ENCODE data around the gene PRPF6. TPM values are rescaled to one million over a fixed set of nuclear protein-coding genes. Genes with fewer than 3 reads are reported as not detected.
"Not testable (repeated sequence)": the region's sequence is repeated elsewhere in the genome, so short reads cannot be mapped to it uniquely, and the experiment has no call there.

Gene PRPF6
- total RNA-seq, 2 experiments from 2014 or later = 62.3 to 63.1 TPM

DNA sequence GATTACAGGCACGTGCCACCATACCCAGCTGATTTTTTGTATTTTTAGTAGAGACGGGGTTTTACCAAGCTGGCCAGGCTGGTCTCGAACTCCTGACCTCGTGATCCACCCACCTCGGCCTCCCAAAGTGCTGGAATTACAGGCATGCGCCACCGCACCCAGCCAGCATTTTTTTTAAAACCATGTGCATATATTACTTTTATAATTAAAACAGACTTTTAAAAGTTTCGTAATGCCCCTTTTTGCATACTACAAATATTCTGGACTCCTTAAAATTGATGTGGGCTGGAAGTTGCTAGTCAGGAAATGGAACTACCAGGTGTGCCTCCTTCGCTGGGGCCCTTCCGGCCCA, 9.0 kb upstream of the PRPF6 start:
- not testable (repeated sequence) for H3K9me3 Mint-ChIP-seq

DNA sequence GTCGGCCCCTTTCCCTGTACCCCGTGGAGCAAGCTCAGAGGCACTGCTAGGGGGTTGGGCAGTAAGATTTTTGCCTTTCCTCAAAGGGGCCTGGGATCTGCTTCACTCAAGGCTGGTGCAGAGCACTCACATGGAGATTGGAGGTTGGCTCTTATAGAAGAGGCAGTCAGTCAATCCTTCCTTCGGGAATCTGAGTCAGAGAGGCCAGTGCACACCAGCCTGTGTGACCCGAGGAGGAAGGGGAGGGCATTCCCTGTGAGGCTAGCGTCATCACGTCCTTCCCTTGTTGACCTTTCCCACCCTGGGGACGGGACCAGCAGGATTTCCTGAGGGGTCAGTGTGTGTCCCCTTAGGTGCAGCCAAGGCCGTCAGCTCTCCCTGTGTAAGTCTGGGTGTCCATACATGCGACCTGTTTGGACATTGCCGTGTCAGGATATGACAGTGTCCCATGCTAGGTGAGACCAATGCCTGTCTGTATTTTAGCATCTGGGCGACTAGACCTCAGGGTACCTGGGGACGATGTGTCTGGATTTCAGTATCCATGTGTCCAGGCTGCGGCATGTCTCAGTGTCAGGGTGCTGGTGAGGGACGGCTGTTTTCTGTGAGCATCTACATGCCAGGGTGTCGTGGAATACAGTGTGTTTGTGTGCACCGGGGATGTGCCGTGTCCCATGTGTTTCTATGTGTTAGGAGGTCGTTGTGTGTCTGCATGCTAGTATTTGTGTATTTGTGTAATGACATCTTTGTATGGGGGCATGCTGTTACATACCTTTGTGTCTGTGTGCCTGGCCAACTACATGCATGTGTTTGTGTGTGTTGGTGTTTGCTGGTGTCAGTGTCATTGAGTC, 8.4 kb upstream of the PRPF6 start:
- intact Hi-C loops (cut with micrococcal nuclease) = loop anchor here (5.0 to 10.0 kb wide), 3 partner anchors 185 to 338 kb away; partner anchors contain the start of genes LIME1 and SLC2A4RG
- DNase-seq = no peak
- H3K4me3 Mint-ChIP-seq = no peak overlapping the region
- POLR2A ChIA-PET = no interaction called here
- H3K36me3 Mint-ChIP-seq = peaks cover 25% of the 10 kb centered on the region
- CTCF ChIA-PET = interaction anchor here (0.9 to 2.8 kb wide), 7 partner anchors 11 to 476 kb away, joined by 3 to 18 read pairs (median 5); partner anchors contain the start of genes PTK6 and TPD52L2
- H3K4me1 Mint-ChIP-seq (ENCODE audit: low read depth) = peaks cover 34% of the 10 kb centered on the region
- no peaks in the 10 kb centered on the region for H3K9me3 Mint-ChIP-seq
- H3K27ac Mint-ChIP-seq = no peak overlapping the region
- no peaks in the 10 kb centered on the region for H3K27me3 Mint-ChIP-seq

More for the DNA sequence above, 9.0 kb upstream of the PRPF6 start:
- CTCF ChIA-PET = interaction anchor here (0.7 kb wide), 1 partner anchor 90 kb away, joined by 3 read pairs; no protein-coding TSS in a partner anchor
- DNase-seq, H3K4me3 Mint-ChIP-seq, H3K27me3 Mint-ChIP-seq, POLR2A ChIA-PET, H3K27ac Mint-ChIP-seq: not testable (repeated sequence)
- Mint-ChIP-seq H3K36me3 (peaks cover 20% of the 10 kb centered on the region), H3K4me1 (ENCODE audit: low read depth) (peaks cover 28% of the 10 kb centered on the region)
- intact Hi-C loops (cut with micrococcal nuclease) = loop anchor here (5.0 to 10.0 kb wide), 3 partner anchors 185 to 337 kb away; partner anchors contain the start of genes LIME1 and SLC2A4RG

DNA sequence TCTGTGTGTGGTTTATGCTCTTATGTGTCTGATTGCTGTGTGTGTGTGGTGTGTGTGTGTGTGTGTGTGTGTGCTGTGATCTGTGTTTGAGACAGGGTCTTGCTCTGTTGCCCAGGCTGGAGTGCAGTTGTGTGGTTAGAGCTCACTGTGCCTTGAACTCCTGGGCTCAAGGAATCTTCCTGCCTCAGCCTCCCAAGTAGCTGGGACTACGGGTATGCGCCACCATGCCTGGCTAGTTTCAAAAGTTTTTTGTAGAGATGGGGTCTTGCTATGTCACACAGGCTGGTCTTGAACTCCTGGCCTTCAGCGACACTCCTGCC, 7.8 kb upstream of the PRPF6 start:
- intact Hi-C loops (cut with micrococcal nuclease) = loop anchor here (5.0 to 10.0 kb wide), 3 partner anchors 186 to 338 kb away; partner anchors contain the start of genes LIME1 and SLC2A4RG
- H3K27me3 Mint-ChIP-seq = no peaks in the 10 kb centered on the region
- no peak overlapping the region for H3K27ac Mint-ChIP-seq
- no peak for DNase-seq
- peaks cover 25% of the 10 kb centered on the region for H3K36me3 Mint-ChIP-seq
- CTCF ChIA-PET = interaction anchor here (0.6 to 2.8 kb wide), 18 partner anchors 9 to 477 kb away, joined by 3 to 18 read pairs (median 5); partner anchors contain the start of genes PTK6 and TPD52L2
- peaks cover 39% of the 10 kb centered on the region for H3K4me1 Mint-ChIP-seq (ENCODE audit: low read depth)
- POLR2A ChIA-PET = no interaction called here
- H3K4me3 Mint-ChIP-seq = no peak overlapping the region
- H3K9me3 Mint-ChIP-seq = no peaks in the 10 kb centered on the region

DNA sequence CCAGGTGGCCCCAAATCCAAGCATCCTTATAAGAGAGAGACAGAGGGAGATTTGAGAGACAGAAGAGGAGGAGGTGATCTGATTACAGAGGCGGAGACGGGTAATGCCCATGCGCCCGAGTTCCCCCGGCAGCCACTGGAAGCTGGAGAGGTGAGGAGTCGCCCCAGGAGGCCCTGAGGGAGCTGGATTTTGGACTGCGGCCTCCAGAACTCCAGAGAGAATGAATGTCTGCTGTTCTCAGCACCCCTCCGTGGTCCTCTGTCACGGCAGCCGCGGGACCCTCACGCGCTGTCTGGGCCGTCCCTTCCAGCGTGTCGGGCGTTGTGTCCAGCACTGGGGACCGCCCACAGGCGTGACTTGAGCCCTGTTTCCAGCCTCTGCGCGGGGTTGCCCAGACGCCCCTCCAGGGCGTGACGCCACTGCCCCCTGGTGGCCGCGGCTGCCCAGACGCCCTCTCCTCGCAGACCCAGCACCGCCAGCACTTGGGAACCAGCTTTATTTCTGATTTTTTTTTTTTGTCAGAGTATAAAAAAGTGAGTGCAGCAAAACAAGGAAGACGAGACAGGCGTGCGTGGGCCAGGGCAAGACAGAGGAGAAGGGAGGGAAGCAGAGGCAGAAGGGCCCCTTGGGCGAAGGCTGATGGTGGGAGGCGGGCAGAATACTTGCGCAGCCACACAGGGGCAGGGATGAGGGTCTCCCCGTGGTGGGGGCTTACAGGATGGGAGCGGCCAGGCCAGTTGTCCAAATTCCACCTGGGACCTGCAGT, 7.1 kb upstream of the PRPF6 start:
- peak; percentile 83 for DNase-seq
- CTCF ChIA-PET = interaction anchor here (0.6 to 2.8 kb wide), 28 partner anchors 10 to 477 kb away, joined by 3 to 18 read pairs (median 4); partner anchors contain the start of genes ARFRP1, PTK6, TPD52L2 and UCKL1

DNA sequence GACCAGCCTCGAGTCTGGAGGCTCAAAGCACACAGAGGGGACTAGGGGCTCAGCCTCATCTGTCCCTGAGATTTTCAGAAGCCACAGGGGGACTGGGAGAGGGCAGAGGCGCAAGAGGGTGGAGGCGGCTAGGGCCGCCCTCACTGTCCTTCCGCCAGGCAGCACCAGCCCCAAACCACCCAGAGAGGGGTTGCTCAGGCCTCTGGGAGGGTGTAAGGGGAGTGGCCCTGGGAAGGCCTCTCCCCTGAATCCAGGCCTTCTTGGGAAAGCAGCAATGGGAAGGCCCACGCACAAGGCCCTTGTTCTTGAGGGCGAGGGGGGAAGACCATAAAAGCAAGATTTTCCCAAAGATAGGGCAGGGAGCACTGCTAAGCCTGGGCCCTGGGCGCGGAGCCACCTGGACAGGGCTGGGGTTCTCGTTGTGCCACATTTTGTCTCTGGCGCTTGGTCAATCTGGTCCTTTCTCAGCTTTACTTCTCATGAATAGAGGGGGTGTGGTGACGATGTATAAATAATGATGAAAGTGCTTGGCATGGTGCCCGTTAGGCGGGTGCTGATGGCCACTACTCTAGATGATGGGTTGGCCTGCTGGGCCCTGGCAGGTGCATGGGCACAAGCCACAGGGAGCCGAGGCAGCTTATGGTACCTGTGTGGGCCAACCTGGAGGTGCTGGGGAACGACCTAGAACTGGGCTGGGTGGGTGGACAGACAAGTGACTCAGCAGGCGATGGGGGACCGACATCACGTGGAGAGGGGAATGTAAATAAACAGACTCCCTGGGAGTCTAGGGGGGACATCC, 6.3 kb upstream of the PRPF6 start:
- H3K27ac Mint-ChIP-seq = no peak overlapping the region
- peaks cover 34% of the 10 kb centered on the region for H3K4me1 Mint-ChIP-seq (ENCODE audit: low read depth)
- intact Hi-C loops (cut with micrococcal nuclease) = loop anchor here (5.0 to 10.0 kb wide), 3 partner anchors 187 to 340 kb away; partner anchors contain the start of genes LIME1 and SLC2A4RG
- H3K36me3 Mint-ChIP-seq = peaks cover 21% of the 10 kb centered on the region
- ChIA-PET CTCF (interaction anchor here (0.6 to 2.8 kb wide), 23 partner anchors 10 to 446 kb away, joined by 3 to 18 read pairs (median 5); partner anchors contain the start of genes ARFRP1, PTK6, TPD52L2 and UCKL1), POLR2A (interaction anchor here (0.6 kb wide), 1 partner anchor 225 kb away, joined by 3 read pairs; no protein-coding TSS in a partner anchor)
- H3K9me3 Mint-ChIP-seq = no peaks in the 10 kb centered on the region
- H3K27me3 Mint-ChIP-seq = no peaks in the 10 kb centered on the region
- no peak for DNase-seq
- H3K4me3 Mint-ChIP-seq = no peak overlapping the region

More for the DNA sequence above, 7.1 kb upstream of the PRPF6 start:
- Mint-ChIP-seq H3K4me3 (no peak overlapping the region), H3K27me3 (no peaks in the 10 kb centered on the region), H3K9me3 (no peaks in the 10 kb centered on the region), H3K27ac (peak overlapping the region; percentile 31), H3K4me1 (ENCODE audit: low read depth) (peaks cover 37% of the 10 kb centered on the region), H3K36me3 (peaks cover 24% of the 10 kb centered on the region)
- POLR2A ChIA-PET = interaction anchor here (0.6 kb wide), 2 partner anchors 46 to 224 kb away, joined by 3 read pairs; no protein-coding TSS in a partner anchor
- intact Hi-C loops (cut with micrococcal nuclease) = loop anchor here (5.0 to 10.0 kb wide), 3 partner anchors 187 to 339 kb away; partner anchors contain the start of genes LIME1 and SLC2A4RG

DNA sequence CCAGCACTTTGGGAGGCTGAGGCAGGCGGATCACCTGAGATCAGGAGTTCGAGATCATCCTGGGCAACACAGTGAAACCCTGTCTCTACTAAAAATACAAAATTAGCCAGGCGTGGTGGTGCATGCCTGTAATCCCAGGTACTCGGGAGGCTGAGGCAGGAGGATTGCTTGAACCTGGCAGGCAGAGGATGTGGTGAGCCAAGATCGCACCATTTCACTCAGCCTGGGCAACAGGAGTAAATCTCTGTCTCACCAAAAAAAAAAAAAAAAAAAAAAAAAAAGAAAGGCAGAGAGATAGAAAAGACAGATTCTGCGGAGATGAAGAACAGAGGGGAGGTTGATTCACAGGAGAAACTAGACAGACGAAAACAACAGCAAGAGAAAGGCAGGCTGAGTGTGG, 4.4 kb upstream of the PRPF6 start:
- DNase-seq, POLR2A ChIA-PET, H3K9me3 Mint-ChIP-seq, H3K4me3 Mint-ChIP-seq, H3K27me3 Mint-ChIP-seq: not testable (repeated sequence)
- intact Hi-C loops (cut with micrococcal nuclease) = loop anchor here (10.0 kb wide), 2 partner anchors 242 to 342 kb away; partner anchors contain the start of genes LIME1 and SLC2A4RG
- CTCF ChIA-PET = interaction anchor here (0.5 to 1.1 kb wide), 2 partner anchors 112 to 195 kb away, joined by 3 to 4 read pairs; partner anchors contain the start of gene TPD52L2
- peaks cover 47% of the 10 kb centered on the region for H3K4me1 Mint-ChIP-seq (ENCODE audit: low read depth)
- H3K36me3 Mint-ChIP-seq = peaks cover 24% of the 10 kb centered on the region
- peak overlapping the region; percentile 59 for H3K27ac Mint-ChIP-seq

DNA sequence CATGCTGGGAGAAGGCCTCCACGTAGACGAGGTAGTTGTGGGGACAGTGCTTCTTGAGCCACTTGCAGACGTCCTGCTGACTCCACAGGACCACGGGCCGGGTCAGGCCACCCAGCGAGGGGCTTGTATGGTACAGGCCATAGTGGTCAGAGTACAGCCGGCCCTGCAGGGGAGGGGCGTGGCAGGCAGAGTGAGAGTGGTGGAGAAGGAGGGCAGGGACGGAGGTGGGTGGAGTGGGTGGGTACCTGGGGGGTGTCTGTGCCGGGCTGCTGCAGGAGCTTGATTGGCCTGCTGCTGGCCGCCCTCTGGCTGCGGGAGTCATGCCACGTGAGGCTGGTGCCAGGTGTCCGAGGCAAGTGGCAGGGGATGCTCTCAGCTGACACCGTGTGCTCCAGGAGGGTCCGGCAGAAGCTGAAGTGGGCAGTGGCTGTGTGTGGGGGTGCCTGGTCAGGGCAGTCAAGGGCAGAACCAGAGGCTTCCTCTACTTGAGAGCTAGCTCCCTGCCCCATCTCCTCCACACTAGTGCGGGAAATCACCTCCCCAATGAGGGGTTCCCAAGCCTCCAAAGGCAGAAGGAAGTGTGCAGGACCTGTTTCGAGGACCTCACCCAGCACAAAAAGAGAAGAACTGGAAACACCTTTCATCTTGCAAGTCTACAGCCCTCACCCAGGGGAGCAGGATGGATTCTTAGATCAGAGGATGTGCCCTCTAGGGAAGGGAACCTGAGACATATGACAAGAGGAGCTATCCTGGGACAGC, 3.8 kb upstream of the PRPF6 start:
- peaks cover 24% of the 10 kb centered on the region for H3K36me3 Mint-ChIP-seq
- H3K4me3 Mint-ChIP-seq = peak overlapping the region; percentile 76
- no peaks in the 10 kb centered on the region for H3K27me3 Mint-ChIP-seq
- intact Hi-C loops (cut with micrococcal nuclease) = loop anchor here (1.0 to 10.0 kb wide), 3 partner anchors 85 to 342 kb away; partner anchors contain the start of genes LIME1 and SLC2A4RG
- DNase-seq = no peak
- H3K27ac Mint-ChIP-seq = peak overlapping the region; percentile 83
- ChIA-PET POLR2A (interaction anchor here (0.8 to 1.3 kb wide), 2 partner anchors 21 to 112 kb away, joined by 3 read pairs; partner anchors contain the start of genes TPD52L2 and UCKL1), CTCF (interaction anchor here (0.5 to 1.5 kb wide), 7 partner anchors 21 to 440 kb away, joined by 3 to 4 read pairs (median 3); partner anchors contain the start of genes PTK6, TPD52L2 and UCKL1)
- H3K9me3 Mint-ChIP-seq = no peaks in the 10 kb centered on the region
- peaks cover 52% of the 10 kb centered on the region for H3K4me1 Mint-ChIP-seq (ENCODE audit: low read depth)

DNA sequence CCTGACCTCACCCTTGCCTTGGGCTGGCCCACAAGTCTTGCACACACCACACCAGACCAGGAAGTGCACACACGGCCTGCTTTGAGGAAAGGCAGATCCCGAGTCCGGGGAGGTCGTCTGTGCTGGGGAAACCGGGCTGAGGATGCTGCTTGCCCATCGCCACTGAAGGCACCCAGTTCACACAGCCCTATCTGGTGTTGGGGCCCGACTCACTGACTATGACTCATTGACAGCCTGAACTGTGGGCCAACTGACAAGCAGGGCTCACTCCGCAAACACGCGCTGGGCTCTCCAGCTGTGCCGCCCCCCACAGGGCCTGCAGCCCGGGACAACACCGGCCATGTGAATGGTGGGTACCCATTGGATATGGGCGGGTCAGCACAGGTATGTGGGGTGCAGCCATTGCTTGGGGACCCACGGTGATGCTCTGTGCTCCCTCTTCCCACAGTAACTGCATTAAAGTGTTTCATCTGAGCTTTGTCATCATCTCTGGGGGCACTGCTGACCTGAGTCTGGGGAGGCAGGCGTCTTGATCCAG, 3.1 kb upstream of the PRPF6 start:
- H3K9me3 Mint-ChIP-seq = no peaks in the 10 kb centered on the region
- POLR2A ChIA-PET = interaction anchor here (0.8 to 1.3 kb wide), 2 partner anchors 21 to 113 kb away, joined by 3 read pairs; partner anchors contain the start of genes TPD52L2 and UCKL1
- H3K27ac Mint-ChIP-seq = peak overlapping the region; percentile 83
- CTCF ChIA-PET = interaction anchor here (0.6 to 1.5 kb wide), 6 partner anchors 21 to 440 kb away, joined by 3 to 4 read pairs (median 4); partner anchors contain the start of genes PTK6, TPD52L2 and UCKL1
- intact Hi-C loops (cut with micrococcal nuclease) = loop anchor here (1.0 to 10.0 kb wide), 4 partner anchors 81 to 343 kb away; partner anchors contain the start of genes LIME1 and SLC2A4RG
- peaks cover 29% of the 10 kb centered on the region for H3K36me3 Mint-ChIP-seq
- peaks cover 58% of the 10 kb centered on the region for H3K4me1 Mint-ChIP-seq (ENCODE audit: low read depth)
- peak overlapping the region; percentile 76 for H3K4me3 Mint-ChIP-seq
- DNase-seq = peak; percentile 79
- H3K27me3 Mint-ChIP-seq = no peaks in the 10 kb centered on the region

DNA sequence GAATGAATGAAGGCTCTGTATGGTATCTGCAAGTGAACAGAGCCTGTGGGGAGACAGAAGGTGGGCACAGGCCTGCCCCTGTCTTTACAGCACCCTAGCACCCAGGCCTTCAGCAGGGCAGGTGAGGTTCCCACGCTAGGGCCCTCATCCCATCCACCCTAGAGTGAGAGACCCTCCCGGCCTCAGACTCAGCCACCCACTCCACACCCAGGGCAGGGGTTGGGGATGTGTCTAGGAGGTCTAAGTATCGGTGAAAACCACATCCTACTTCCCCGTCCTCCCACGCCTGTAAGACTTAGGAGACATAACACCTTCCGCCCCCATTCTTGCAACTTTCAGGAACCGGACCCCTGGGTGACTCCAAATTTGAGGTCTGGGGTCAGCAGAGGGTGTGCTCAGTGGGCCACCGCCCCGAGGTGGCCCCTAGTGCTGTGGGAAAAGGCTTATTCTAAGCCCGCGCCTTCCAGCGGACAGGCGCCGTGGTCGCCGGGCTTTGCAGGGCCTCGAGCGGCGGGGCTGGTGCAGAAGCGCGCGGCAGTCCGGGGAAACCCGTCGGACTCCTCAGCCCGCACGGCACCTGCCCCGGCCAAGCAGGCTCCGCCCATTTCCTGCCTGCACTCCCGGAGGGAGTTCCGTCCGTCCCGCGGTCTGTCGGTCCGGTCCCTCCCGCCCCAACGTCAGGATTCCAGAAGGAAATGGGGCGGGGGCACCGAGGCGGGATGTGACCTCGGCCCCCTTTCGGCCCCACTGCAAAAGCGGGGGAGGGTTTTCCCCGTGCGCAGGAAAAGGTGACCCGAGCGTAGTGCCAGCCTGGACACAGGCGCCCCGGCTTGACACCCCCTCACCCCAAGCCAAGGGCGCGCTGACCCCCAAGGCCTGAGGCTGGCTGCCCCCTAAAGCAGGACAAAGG, 2.4 kb upstream of the PRPF6 start:
- H3K9me3 Mint-ChIP-seq = no peaks in the 10 kb centered on the region
- no peaks in the 10 kb centered on the region for H3K27me3 Mint-ChIP-seq
- ChIA-PET POLR2A (interaction anchor here (0.6 to 2.3 kb wide), 8 partner anchors 10 to 114 kb away, joined by 3 to 15 read pairs (median 3); partner anchors contain the start of genes TPD52L2 and UCKL1), CTCF (interaction anchor here (0.9 to 2.5 kb wide), 13 partner anchors 22 to 441 kb away, joined by 3 to 59 read pairs (median 5); partner anchors contain the start of genes PTK6, TPD52L2 and UCKL1)
- intact Hi-C loops (cut with micrococcal nuclease) = loop anchor here (2.0 to 10.0 kb wide), 3 partner anchors 82 to 344 kb away; partner anchors contain the start of genes LIME1 and SLC2A4RG
- peaks cover 62% of the 10 kb centered on the region for H3K4me1 Mint-ChIP-seq (ENCODE audit: low read depth)
- H3K36me3 Mint-ChIP-seq = peaks cover 35% of the 10 kb centered on the region
- H3K27ac Mint-ChIP-seq = peak overlapping the region; percentile 83
- DNase-seq = peak; percentile 83
- H3K4me3 Mint-ChIP-seq = peak overlapping the region; percentile 76
